HTR-8/SVneo (cell line): ENCODE measurements around the gene PLA2G12A.

ENCODE experiments used
- DNase-seq: peaks from one replicate; pipeline ENCODE4 v3.0.0; 2011; ENCODE audit warnings: low spot score, mixed read lengths; ENCODE audit not compliant: insufficient read length
- FAIRE-seq: peaks from 2 replicates; lab custom pipeline; 2011; peaks lifted over from hg19 to GRCh38; lab: Jason Lieb, UNC

PLA2G12A gene

GRCh38 chr4:109729718-109730618 is at the start of gene PLA2G12A:
Gene PLA2G12A, minus strand, starts transcription at chr4:109730070. Its CDS starts 261 bp downstream, at chr4:109729809.
- FAIRE-seq = peak; percentile 52
- DNase-seq = peak; percentile 60

GRCh38 chr4:109764789-109765402 is 35.0 kb upstream of the PLA2G12A start:
- no peak for FAIRE-seq

GRCh38 chr4:109764376-109764775 is 34.5 kb upstream of the PLA2G12A start:
- DNase-seq (no peak), FAIRE-seq (no peak)

More at GRCh38 chr4:109764789-109765402, 35.0 kb upstream of the PLA2G12A start:
- no peak for DNase-seq

- no peak for FAIRE-seq
- no peak for DNase-seq
These were observed 30.8 kb upstream of the PLA2G12A start for GRCh38 chr4:109760682-109761081.

- DNase-seq (no peak), FAIRE-seq (no peak)
These were observed 25.8 kb upstream of the PLA2G12A start for GRCh38 chr4:109755656-109756055.

- no peak for DNase-seq
- no peak for FAIRE-seq
These were observed 24.4 kb upstream of the PLA2G12A start for GRCh38 chr4:109754093-109754857.

- DNase-seq = no peak
- FAIRE-seq = no peak
These were observed 22.7 kb upstream of the PLA2G12A start for GRCh38 chr4:109752525-109752924.

GRCh38 chr4:109751852-109752251 is 22.0 kb upstream of the PLA2G12A start:
- DNase-seq (no peak), FAIRE-seq (no peak)

GRCh38 chr4:109750652-109751244 is 20.9 kb upstream of the PLA2G12A start:
- FAIRE-seq = no peak

GRCh38 chr4:109749388-109750082 is 19.7 kb upstream of the PLA2G12A start:
- FAIRE-seq = no peak

More at GRCh38 chr4:109750652-109751244, 20.9 kb upstream of the PLA2G12A start:
- no peak for DNase-seq

GRCh38 chr4:109748114-109748513 is 18.2 kb upstream of the PLA2G12A start:
- DNase-seq = no peak
- FAIRE-seq = no peak

More at GRCh38 chr4:109749388-109750082, 19.7 kb upstream of the PLA2G12A start:
- no peak for DNase-seq

GRCh38 chr4:109746728-109747127 is 16.9 kb upstream of the PLA2G12A start:
- DNase-seq = no peak
- no peak for FAIRE-seq

- no peak for FAIRE-seq
- no peak for DNase-seq
These were observed 16.0 kb upstream of the PLA2G12A start for GRCh38 chr4:109745830-109746229.

- FAIRE-seq = no peak
- no peak for DNase-seq
These were observed 9.7 kb upstream of the PLA2G12A start for GRCh38 chr4:109739547-109739946.

GRCh38 chr4:109738104-109738872 is 8.4 kb upstream of the PLA2G12A start:
- DNase-seq = no peak
- no peak for FAIRE-seq

- no peak for DNase-seq
- FAIRE-seq = no peak
These were observed 5.9 kb upstream of the PLA2G12A start for GRCh38 chr4:109735566-109736365.

GRCh38 chr4:109733728-109734127 is 3.9 kb upstream of the PLA2G12A start:
- FAIRE-seq = no peak
- no peak for DNase-seq
